HG03066 (cell line): Measurements from ENCODE around the gene DCLRE1B.

Source experiments
- ATAC-seq: cut with Tn5 transposase; IDR thresholded peaks from one replicate; pipeline ENCODE4 v1.9.1; 2021; ENCODE audit warnings: low read depth; ENCODE audit not compliant: unreplicated experiment

DCLRE1B gene

DNA sequence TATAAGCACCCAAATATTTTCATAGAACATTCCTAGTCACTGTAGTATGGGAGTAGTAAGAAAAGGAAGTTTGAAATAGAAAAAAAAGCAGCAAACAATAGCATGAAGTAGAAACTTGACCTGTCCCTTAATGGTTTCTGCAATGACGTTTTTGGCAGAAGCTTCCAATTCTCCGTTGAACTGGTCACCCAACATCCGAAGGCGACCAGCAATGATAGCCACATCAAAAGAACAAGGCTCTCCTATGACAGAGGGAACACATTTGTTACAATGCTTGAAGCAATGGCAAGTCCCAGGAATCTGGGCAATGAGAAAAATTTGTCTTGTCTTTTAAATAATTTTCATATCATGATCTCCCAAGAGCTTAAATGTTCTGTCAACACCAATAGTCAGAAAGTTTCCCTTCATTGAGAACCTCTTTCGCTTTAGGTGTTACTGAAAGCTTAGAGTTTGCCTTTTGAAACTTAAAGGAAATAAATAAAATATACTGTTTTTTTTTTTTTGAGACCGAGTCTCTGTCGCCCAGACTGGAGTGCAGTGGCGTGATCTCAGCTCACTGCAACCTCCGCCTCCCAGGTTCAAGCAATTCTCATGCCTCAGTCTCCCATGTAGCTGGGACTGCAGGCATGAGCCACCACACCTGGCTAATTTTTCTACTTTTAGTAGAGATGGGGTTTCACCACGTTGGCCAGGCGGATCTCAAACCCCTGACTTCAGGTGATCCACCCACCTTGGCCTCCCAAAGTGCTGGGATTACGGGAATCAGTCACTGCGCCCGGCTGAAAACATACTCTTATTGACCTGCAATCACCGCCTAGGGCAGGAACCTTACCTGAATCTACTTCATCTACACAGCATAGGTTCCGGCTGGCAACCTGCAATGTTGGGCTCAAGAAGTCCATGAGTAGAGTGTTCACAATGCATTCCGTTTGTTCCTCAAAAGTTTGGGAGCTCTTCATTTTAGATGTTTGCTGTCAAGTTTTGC is 18.4 kb upstream of the DCLRE1B start:
- no peak for ATAC-seq

GRCh38 chr1:113887402-113888175 is 17.5 kb upstream of the DCLRE1B start, which contains the start of gene BCL2L15:
BCL2L15 (minus strand) TSS chr1:113887581; CDS start chr1:113887375, 206 bp downstream.
- no peak for ATAC-seq

DNA sequence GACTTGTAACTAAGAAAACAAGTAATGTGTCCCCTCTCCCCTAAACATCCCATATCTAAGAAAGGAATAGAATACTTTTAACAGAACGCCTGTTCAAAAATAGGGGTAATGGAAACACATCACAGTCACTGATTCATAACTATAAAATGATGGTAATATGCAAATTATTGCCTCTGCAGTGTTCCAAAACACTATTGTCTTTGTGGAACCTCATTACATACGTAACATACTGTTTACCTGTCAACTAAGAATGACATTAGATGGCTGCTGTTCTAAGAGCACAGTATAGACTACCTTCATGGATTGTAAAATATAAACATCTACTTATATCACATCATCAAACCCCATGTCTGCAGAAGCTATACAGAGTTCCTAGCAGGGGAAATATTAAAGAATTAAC is 14.3 kb upstream of the DCLRE1B start:
- ATAC-seq = no peak

DNA sequence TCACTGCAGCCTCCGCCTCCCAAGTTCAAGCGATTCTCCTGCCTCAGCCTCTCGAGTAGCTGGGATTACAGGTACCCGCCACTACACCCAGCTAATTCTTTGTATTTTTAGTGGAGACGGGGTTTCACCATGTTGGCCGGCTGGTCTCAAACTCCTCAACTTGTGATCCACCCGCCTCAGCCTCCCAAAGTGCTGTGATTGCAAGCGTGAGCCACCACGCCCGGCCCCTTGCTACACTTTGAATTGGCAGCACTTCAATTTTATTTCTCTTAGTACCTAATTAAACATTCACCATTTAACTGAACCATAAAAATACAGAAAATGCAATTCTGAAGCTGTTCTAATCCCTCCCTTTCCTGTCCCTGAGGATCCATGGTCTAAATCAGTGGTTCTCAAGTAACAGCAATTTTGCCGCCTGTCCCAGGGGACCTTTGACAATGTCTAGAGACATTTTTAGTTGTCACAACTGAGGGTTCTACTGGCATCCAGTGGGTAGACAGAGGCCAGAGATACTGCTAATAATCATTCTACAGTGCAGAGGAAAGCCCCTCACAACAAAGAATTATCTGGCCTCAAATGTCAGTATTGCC is 13.4 kb upstream of the DCLRE1B start:
- no peak for ATAC-seq

DNA sequence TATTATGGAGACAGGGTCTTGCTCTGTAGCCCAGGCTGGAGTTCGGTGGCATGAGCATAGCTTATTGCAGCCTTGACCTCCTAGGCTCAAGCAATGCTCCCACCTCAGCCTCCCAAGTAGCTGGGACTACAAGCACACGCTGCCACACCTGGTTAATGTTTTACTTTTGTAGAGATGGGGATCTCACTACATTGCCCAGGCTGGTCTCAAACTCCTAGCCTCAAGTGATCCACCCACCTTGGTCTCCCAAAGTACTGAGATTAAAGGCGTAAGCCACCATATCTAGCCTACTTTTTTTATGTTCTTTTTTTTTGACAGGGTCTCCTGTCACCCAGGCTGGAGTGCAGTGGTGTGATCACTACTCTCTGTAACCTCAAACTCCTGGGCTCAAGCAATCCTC is 11.9 kb upstream of the DCLRE1B start:
- ATAC-seq = no peak

- no peak for ATAC-seq
These were observed 10.0 kb upstream of the DCLRE1B start for GRCh38 chr1:113895098-113895497.

- no peak for ATAC-seq
These were observed 9.2 kb upstream of the DCLRE1B start for GRCh38 chr1:113895961-113896360.

DNA sequence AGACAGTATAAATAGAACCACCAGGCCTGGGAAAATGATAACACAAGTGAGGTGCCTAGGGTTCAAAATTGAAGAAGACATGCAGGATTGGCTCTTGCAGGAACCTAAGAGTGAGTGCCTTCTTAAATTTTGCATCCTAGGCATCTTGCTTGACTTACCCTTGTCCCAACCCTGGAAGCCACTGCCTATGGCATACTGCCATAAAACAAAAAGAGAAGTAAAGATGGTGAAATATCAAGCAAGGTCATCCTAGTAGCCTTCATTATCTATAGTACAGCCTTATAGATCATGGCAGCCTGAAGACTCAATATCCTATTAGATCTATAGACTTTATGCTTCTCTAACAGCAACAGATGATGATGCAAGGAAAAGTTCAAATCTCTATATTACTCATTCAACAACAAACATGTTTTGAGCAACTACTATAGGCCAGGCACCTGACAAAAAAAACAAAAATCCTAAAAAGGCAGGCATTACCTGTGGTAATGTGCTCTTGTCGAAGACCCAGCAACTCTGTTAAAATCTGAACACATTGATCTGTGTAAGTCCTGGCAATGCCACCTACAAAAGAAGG is 6.8 kb upstream of the DCLRE1B start:
- ATAC-seq = no peak

DNA sequence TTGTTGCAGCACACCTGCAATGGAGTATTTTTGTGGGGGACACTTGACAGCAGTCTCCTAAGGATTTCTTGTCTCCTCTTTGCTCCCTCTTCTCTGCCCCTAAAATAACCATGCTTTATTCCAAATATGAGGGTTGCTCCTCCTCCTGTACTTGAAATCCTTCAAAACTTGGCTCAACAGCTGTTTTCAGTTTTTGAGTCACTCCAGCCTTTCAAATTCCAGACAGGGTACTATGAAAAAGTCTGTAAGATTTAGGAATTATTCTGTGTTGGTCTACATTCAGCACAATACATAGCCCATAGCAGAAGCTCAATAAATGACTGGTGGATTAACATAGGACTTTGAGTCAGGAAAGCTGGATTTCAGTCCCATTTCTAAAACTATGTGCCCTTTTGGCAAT is 6.0 kb upstream of the DCLRE1B start:
- no peak for ATAC-seq

- ATAC-seq = no peak
These were observed 3.9 kb upstream of the DCLRE1B start for GRCh38 chr1:113901191-113901590.

DNA sequence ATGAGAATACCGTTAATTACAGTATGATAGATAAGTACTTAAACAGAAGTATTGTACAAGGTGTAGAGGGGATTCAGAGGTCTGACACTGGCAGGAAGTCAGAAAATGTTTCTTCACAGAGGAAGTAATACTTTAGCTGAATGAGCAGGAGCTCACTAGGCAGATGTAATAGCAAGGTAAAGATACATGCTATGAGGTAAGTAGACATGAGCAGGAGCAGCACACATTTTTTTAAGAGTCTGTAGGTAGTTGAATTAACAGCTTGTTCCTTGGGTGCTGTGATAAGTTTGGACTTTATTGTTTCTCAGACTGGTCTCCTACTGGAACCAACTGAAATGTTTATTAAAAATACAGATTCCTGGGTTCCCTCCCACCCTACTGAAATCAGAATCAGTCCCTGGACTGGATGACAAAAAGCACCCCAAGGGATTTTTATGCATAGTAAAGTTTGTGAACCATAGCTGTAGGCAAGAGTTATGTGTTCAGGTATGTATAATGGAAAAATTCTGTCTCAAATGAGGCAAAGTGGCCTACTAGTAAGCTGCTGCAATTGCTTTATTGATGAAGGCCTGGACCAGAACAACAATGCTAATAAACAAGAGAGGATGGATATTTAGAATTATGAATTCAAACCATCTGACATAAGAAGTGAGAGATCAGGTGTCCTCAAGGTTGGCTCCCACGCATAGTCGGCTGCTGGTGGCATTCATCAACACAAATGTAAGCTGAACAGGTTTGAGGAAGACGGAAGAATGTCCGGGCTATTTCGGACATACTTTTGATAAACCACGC is 1.4 kb upstream of the DCLRE1B start:
- ATAC-seq = no peak

- peak; percentile 19 for ATAC-seq
These were observed 843 bp upstream of the DCLRE1B start for GRCh38 chr1:113904293-113904673.

DNA sequence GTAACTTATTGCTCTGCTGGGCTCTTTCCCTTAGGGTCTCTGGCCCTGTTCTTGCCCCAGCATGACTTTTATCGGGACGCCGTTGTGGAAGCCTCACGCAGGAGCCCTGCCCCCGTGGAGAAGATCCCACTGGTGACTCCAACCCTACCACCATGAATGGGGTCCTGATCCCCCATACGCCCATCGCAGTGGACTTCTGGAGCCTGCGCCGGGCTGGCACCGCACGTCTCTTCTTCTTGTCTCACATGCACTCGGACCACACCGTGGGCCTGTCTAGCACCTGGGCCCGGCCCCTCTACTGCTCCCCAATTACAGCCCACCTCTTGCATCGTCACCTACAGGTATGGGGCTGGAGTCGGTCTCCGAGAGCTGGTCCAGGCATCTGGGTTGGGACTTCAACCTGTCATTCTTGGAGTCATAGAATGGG is 322 bp downstream of the DCLRE1B start:
- peak; percentile 1 for ATAC-seq

GRCh38 chr1:113912594-113913311 is 7.6 kb downstream of the DCLRE1B start:
- ATAC-seq = no peak

DNA sequence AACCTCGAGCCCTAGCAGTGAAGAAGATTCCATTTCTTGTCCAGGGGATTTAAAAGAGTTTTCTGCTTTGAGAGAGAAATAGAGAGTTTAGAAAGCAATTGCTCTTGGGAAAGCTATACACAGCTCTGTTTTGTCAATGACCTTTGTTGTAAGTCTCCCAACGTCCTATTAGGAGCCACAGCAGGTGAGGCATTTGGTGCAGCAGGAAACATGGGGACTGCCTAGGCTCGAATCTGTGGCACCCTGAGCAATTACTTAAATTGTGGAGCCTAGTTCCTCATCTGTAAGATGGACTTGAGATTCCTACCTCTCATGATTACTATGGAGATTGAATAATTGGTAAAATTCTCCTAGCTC is 8.2 kb downstream of the DCLRE1B start:
- no peak for ATAC-seq

- no peak for ATAC-seq
These were observed 8.9 kb downstream of the DCLRE1B start for GRCh38 chr1:113913887-113914664.

- ATAC-seq = no peak
These were observed 11.8 kb downstream of the DCLRE1B start for GRCh38 chr1:113916974-113917373.

GRCh38 chr1:113917400-113918082 is 12.4 kb downstream of the DCLRE1B start:
- ATAC-seq = no peak
